IMR-90 (cell line): ENCODE measurements around the gene PADI1.

Source experiments
- BHLHE40 ChIP-seq: fragments of 150-350 bp; IDR thresholded peaks from 2 replicates; pipeline ENCODE4 v1.6.1; 2016; ENCODE audit warnings: mild to moderate bottlenecking, low read depth, low read length
- CEBPB ChIP-seq: IDR thresholded peaks from 2 replicates; pipeline ENCODE4 v1.6.1; 2012; ENCODE audit warnings: low read depth, low read length, improper control_type of control experiment
- MAFK ChIP-seq: IDR thresholded peaks from 2 replicates; pipeline ENCODE4 v1.6.1; 2012; ENCODE audit warnings: low read depth, low read length, improper control_type of control experiment
- POLR2A ChIP-seq: IDR thresholded peaks from 2 replicates; pipeline ENCODE4 v1.6.1; 2012; ENCODE audit warnings: mild to moderate bottlenecking, low read depth, low read length
- RAD21 ChIP-seq: IDR thresholded peaks from 2 replicates; pipeline ENCODE4 v1.6.1; 2012; ENCODE audit warnings: low read length, improper control_type of control experiment
- RCOR1 ChIP-seq: IDR thresholded peaks from 2 replicates; pipeline ENCODE4 v1.6.1; 2012; ENCODE audit warnings: mild to moderate bottlenecking, low read length, improper control_type of control experiment; ENCODE audit not compliant: insufficient replicate concordance
- RFX5 ChIP-seq: IDR thresholded peaks from 2 replicates; pipeline ENCODE4 v1.8.0; 2012; ENCODE audit warnings: low read depth, mild to moderate bottlenecking, low read length, moderate library complexity
- TF ChIP-seq, protein P1 (sequence below): conservative IDR thresholded peaks from 2 replicates; pipeline ENCODE4 v1.5.1; 2012; ENCODE audit warnings: mild to moderate bottlenecking, low read depth, low read length, improper control_type of control experiment
- TF ChIP-seq, protein P2 (sequence below): fragments of 150-350 bp; IDR thresholded peaks from 2 replicates; pipeline ENCODE4 v1.6.1; 2017; ENCODE audit warnings: mild to moderate bottlenecking, antibody characterized with exemption, low read length, low read depth

DNA sequence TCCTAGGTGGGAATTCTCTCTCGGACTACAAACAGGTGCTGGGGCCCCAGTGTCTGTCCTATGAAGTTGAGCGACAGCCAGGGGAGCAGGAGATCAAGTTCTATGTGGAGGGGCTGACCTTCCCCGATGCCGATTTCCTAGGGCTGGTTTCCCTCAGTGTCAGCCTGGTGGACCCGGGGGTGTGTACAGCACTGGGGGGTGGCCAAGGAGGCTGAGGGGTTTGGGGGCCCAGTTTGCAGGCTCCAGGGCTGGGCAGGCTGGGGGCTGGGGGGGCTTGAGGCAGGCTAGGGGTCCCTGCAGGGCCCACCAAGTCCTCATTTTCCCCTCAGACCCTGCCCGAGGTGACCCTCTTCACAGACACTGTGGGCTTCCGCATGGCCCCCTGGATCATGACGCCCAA, 23.7 kb downstream of the PADI1 start:
- TF ChIP-seq POLR2A (no peak), BHLHE40 (no peak), RFX5 (no peak), RAD21 (no peak), CEBPB (no peak), RCOR1 (no peak), MAFK (no peak)
- TF ChIP-seq, protein P1, sequence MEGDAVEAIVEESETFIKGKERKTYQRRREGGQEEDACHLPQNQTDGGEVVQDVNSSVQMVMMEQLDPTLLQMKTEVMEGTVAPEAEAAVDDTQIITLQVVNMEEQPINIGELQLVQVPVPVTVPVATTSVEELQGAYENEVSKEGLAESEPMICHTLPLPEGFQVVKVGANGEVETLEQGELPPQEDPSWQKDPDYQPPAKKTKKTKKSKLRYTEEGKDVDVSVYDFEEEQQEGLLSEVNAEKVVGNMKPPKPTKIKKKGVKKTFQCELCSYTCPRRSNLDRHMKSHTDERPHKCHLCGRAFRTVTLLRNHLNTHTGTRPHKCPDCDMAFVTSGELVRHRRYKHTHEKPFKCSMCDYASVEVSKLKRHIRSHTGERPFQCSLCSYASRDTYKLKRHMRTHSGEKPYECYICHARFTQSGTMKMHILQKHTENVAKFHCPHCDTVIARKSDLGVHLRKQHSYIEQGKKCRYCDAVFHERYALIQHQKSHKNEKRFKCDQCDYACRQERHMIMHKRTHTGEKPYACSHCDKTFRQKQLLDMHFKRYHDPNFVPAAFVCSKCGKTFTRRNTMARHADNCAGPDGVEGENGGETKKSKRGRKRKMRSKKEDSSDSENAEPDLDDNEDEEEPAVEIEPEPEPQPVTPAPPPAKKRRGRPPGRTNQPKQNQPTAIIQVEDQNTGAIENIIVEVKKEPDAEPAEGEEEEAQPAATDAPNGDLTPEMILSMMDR: no peak
- TF ChIP-seq, protein P2, sequence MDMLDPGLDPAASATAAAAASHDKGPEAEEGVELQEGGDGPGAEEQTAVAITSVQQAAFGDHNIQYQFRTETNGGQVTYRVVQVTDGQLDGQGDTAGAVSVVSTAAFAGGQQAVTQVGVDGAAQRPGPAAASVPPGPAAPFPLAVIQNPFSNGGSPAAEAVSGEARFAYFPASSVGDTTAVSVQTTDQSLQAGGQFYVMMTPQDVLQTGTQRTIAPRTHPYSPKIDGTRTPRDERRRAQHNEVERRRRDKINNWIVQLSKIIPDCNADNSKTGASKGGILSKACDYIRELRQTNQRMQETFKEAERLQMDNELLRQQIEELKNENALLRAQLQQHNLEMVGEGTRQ: no peak
